Colonic mucosa (tissue), 4 donors: Measurements from ENCODE around the gene NUDT4. TPM values are rescaled to one million over a fixed set of nuclear protein-coding genes. Genes with fewer than 3 reads are reported as not detected.
"Not testable (repeated sequence)": the region's sequence is repeated elsewhere in the genome, so short reads cannot be mapped to it uniquely, and the experiment has no call there.

ENCODE experiments used
- DNase-seq: peaks from one replicate; pipeline ENCODE4 v3.0.0-alpha.2; 2020
- H3K27ac ChIP-seq: fragments of 200-600 bp; one replicate; pipeline ENCODE4 v1.8.0; 2021
- H3K27me3 ChIP-seq: fragments of 200-600 bp; one replicate; pipeline ENCODE4 v1.8.0; 2021
- H3K36me3 ChIP-seq: fragments of 200-600 bp; one replicate; pipeline ENCODE4 v1.8.0; 2021
- H3K4me1 ChIP-seq: fragments of 200-600 bp; one replicate; pipeline ENCODE4 v1.8.0; 2021; ENCODE audit warnings: mild to moderate bottlenecking
- H3K4me3 ChIP-seq: fragments of 200-600 bp; one replicate; pipeline ENCODE4 v1.8.0; 2021
- H3K9ac ChIP-seq, 2 donors: one replicate each; pipeline ENCODE4 v1.7.0; 2013; ENCODE audit warnings: control low read depth in 2 of 2, low read depth in 2 of 2, low read length in 2 of 2
- H3K9me3 ChIP-seq: fragments of 200-600 bp; one replicate; pipeline ENCODE4 v1.8.0; 2021
- intact Hi-C: fragments of 100-400 bp; cut with DNase I; formaldehyde crosslinking; loops from one replicate; pipeline ENCODE4 v1.14.1; 2022
- total RNA-seq, 2 donors: library from RNA; stranded (reverse); fragmentation: NEBNext Ultra II Directional in 1 of 2; extraction: Animal tissue kit (Norgen Biotek cat#: 25700) in 1 of 2; gene quantifications; one replicate each; pipeline ENCODE4 v1.2.1, GENCODE V29; 2021
- TF ChIP-seq, protein P1 (sequence below): fragments of 200-600 bp; IDR thresholded peaks from one replicate; pipeline ENCODE4 v1.8.0; 2022; ENCODE audit warnings: antibody characterized with exemption, mild to moderate bottlenecking
- donor health status: healthy.
- donor health status: DM: no; HTN: no; CAD: no.
- donor health status: DM: no; HTN: no; CAD: no.

NUDT4 gene
- total RNA-seq, 2 donors from 2014 or later = 84.5 to 102 TPM

DNA sequence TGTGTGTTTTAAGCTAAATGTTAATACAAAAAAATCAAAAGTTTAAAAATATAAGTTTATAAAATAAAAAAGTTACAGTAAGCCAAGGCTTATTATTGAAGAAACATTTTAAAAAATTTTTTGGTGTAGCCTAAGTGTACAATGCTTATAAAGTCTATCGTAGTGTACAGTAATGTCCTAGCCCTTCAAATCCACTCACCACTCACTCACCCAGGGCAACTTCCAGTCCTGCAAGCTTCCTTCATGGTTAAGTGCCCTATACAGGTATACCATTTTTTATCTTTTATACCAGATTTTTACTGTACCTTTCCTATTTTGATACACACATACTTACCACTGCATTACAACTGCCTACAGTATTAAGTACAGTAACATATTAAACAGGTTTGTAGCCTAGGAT, 52.1 kb downstream of the NUDT4 start:
- H3K27ac ChIP-seq = no peak overlapping the region
- intact Hi-C loops = loop anchor here (10.0 kb wide), 1 partner anchor 645 kb away; no protein-coding TSS in a partner anchor
- no peak for DNase-seq
- no peaks in the 10 kb centered on the region for H3K36me3 ChIP-seq
- H3K9ac ChIP-seq = no peak overlapping the region
- H3K9me3 ChIP-seq = no peaks in the 10 kb centered on the region
- H3K4me1 ChIP-seq = peaks cover 7% of the 10 kb centered on the region
- no peak overlapping the region for H3K4me3 ChIP-seq
- H3K27me3 ChIP-seq = no peaks in the 10 kb centered on the region
- TF ChIP-seq, protein P1, sequence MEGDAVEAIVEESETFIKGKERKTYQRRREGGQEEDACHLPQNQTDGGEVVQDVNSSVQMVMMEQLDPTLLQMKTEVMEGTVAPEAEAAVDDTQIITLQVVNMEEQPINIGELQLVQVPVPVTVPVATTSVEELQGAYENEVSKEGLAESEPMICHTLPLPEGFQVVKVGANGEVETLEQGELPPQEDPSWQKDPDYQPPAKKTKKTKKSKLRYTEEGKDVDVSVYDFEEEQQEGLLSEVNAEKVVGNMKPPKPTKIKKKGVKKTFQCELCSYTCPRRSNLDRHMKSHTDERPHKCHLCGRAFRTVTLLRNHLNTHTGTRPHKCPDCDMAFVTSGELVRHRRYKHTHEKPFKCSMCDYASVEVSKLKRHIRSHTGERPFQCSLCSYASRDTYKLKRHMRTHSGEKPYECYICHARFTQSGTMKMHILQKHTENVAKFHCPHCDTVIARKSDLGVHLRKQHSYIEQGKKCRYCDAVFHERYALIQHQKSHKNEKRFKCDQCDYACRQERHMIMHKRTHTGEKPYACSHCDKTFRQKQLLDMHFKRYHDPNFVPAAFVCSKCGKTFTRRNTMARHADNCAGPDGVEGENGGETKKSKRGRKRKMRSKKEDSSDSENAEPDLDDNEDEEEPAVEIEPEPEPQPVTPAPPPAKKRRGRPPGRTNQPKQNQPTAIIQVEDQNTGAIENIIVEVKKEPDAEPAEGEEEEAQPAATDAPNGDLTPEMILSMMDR = no peak

DNA sequence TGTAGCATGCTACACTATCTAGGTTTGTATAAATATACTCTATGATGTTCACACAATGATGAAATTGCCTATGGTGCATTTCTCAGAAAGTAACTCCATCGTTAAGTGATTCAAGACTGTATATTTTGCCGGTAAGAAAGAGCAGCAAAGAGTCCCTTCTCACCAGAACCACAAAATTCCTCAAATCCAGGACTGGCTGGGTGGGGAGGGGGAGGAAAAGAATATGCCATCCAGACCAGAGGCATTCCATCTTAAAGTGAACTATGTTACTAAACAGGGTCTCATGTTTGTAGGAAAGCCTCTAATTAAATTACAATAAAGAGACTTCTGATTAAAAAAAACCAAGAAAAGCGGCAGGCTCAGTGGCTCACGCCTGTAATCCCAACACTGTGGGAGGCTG, 52.6 kb downstream of the NUDT4 start:
- TF ChIP-seq, protein P1 = no peak
- DNase-seq = no peak
- no peak overlapping the region for H3K9ac ChIP-seq
- no peak overlapping the region for H3K4me3 ChIP-seq
- intact Hi-C loops = no loop called here
- no peak overlapping the region for H3K27ac ChIP-seq
- no peaks in the 10 kb centered on the region for H3K36me3 ChIP-seq
- H3K9me3 ChIP-seq = no peaks in the 10 kb centered on the region
- no peaks in the 10 kb centered on the region for H3K27me3 ChIP-seq
- H3K4me1 ChIP-seq = peaks cover 7% of the 10 kb centered on the region

DNA sequence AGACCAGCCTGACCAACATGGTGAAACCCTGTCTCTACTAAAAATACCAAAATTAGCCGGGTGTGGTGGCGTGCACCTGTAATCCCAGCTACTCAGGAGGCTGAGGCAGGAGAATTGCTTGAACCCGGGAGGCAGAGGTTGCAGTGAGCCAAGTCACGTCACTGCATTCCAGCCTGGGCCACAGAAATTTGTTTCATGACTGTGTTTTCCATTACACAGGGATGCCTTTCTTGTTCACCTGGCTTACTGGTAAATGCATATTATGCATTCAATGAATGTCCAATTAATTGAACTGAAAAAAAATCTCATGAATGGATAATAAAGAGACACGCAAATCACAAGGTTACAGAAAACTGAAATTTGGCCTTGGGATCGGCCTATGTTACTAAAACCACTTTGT, 54.3 kb downstream of the NUDT4 start:
- intact Hi-C loops = not testable (repeated sequence)

DNA sequence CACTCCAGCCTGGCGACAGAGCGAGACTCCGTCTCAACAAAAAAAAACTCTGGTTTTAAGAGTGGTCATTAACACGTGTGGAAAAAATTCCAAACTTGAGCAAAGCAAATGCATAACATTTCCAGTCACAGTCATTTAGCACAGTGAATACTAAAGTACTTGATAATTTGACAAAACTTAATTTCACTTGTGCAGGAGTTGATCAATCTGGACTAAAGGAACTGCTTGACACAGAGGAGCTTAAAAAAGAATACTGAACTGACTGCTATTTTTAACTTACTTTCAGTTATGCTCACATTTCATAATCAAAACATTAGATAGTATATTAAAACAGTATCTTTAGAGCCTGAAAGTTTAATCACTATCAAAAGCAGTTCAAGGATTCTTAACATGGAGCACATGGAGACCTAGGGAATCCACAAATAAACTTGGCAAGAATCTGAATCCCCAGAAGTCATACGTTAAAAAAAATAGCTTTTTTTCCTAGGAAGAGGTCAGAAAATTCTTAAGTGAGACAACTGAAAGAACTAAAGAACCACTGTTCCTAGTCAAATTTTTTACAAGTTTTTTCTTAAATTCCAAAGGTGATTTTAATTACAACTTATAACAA, 56.6 kb downstream of the NUDT4 start:
- TF ChIP-seq, protein P1 = no peak
- no peak overlapping the region for H3K27ac ChIP-seq
- peaks cover 4% of the 10 kb centered on the region for H3K4me1 ChIP-seq
- H3K9ac ChIP-seq = no peak overlapping the region
- no peaks in the 10 kb centered on the region for H3K27me3 ChIP-seq
- DNase-seq = no peak
- intact Hi-C loops = no loop called here
- H3K9me3 ChIP-seq = no peaks in the 10 kb centered on the region
- H3K4me3 ChIP-seq = no peak overlapping the region
- no peaks in the 10 kb centered on the region for H3K36me3 ChIP-seq

More for the DNA sequence above, 54.3 kb downstream of the NUDT4 start:
- not testable (repeated sequence) for H3K27me3 ChIP-seq, H3K4me3 ChIP-seq, H3K9me3 ChIP-seq, H3K36me3 ChIP-seq, H3K27ac ChIP-seq, H3K9ac ChIP-seq, H3K4me1 ChIP-seq, DNase-seq

DNA sequence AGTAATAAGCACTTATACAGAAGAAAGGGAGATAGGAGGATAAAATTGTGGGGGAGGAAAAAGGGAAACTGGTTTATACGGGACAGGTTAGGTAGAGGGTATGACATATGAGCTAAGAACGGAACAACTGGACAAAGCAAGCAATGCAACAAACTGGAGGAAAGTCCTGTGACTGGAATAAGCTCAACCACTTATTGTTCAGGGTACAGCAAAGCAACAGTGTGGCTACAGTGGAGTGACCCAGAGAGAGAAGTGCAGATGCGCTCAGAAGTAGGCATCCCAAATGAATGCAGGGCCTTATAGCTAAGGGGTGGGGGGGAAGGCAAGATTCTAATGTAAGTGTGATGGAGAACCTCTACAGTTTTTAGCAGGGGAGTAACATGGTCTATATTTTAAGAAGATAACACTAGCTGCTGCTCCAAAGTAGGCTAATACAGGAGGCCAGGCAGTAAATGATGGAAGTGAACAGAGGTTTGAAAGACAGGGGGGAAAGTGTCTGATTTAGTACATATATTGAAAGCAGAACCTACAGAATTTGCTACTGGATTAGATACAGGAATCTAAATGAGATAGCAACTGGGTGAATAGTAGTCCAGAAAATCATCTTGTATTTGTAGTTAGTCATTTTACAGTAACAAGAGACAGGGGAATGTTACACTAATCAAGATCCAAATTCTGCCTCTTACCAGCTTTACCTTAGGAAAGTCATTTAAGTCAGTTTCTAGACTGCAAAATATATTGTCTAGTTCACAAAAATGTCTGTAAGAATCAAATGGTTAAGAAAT, 60.7 kb downstream of the NUDT4 start:
- no peaks in the 10 kb centered on the region for H3K36me3 ChIP-seq
- H3K9me3 ChIP-seq = no peaks in the 10 kb centered on the region
- H3K27me3 ChIP-seq = no peaks in the 10 kb centered on the region
- no peak overlapping the region for H3K4me3 ChIP-seq
- TF ChIP-seq, protein P1 = no peak
- intact Hi-C loops = no loop called here
- DNase-seq = no peak
- peaks cover 18% of the 10 kb centered on the region for H3K4me1 ChIP-seq
- H3K27ac ChIP-seq = no peak overlapping the region
- no peak overlapping the region for H3K9ac ChIP-seq
